ENCODE measurements around the gene DNAJC18.

DNA sequence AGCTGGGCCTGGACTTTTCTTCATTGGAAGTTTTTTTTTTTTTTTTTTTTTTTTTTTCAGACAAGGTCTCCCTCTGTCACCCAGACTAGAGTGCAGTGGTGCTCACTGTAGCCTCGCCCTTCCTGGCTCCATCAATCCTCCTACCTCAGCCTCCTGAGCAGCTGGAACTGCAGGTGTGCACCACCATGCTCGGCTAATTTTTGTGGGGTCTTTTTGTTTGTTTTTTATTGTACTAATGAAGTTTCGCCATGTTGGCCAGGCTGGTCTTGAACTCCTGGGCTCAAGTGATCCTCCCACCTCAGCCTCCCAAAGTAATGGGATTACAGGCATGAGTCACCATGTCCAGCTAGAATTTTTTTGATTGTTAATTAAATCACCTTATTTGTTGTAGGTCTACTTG is 3.6 kb downstream of the DNAJC18 start:
- TF ChIP-seq, protein P1, sequence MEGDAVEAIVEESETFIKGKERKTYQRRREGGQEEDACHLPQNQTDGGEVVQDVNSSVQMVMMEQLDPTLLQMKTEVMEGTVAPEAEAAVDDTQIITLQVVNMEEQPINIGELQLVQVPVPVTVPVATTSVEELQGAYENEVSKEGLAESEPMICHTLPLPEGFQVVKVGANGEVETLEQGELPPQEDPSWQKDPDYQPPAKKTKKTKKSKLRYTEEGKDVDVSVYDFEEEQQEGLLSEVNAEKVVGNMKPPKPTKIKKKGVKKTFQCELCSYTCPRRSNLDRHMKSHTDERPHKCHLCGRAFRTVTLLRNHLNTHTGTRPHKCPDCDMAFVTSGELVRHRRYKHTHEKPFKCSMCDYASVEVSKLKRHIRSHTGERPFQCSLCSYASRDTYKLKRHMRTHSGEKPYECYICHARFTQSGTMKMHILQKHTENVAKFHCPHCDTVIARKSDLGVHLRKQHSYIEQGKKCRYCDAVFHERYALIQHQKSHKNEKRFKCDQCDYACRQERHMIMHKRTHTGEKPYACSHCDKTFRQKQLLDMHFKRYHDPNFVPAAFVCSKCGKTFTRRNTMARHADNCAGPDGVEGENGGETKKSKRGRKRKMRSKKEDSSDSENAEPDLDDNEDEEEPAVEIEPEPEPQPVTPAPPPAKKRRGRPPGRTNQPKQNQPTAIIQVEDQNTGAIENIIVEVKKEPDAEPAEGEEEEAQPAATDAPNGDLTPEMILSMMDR (IDR thresholded peaks at IDR 0.05), result no peak
- TF ChIP-seq POLR2A (IDR thresholded peaks at IDR 0.05) (no peak), EP300 (IDR thresholded peaks at IDR 0.05) (no peak)
